Umbilical cord (tissue), 1 donor: Measurements from ENCODE around the gene AMZ2. TPM values are rescaled to one million over a fixed set of nuclear protein-coding genes. Genes with fewer than 3 reads are reported as not detected.

Experiments used
- total RNA-seq: library from RNA; depleted of rRNA; stranded (reverse); fragments of >200 nt; gene quantifications from one replicate; pipeline ENCODE4 v1.2.3, GENCODE V29; 2014; ENCODE audit warnings: low replicate concordance; ENCODE audit not compliant: insufficient read depth

AMZ2 gene
- total RNA-seq, 1 donor from 2014 or later = 46.0 TPM

Other genes starting within 250 kb of the AMZ2 start
- gene KPNA2, start 212.3 kb upstream of the AMZ2 start, total RNA-seq = 47.7 TPM
- 1.7 TPM for gene SLC16A6, start 43.1 kb downstream of the AMZ2 start, total RNA-seq
- 5.5 TPM for gene ARSG, start 43.5 kb downstream of the AMZ2 start, total RNA-seq
- 74.4 TPM for gene WIPI1, start 209.5 kb downstream of the AMZ2 start, total RNA-seq